PFSK-1 (cell line): ENCODE measurements around the gene UGP2.

Source experiments
- POLR2AphosphoS5 ChIP-seq: IDR thresholded peaks from 2 replicates; pipeline ENCODE4 v1.6.1; 2012; ENCODE audit warnings: low read depth, mild to moderate bottlenecking, control low read depth, low read length, moderate library complexity
- REST ChIP-seq, 2 experiments: IDR thresholded peaks; 2 replicates each; pipeline versions ENCODE4 v1.6.1 to v1.8.0; 2011 to 2012; ENCODE audit warnings: low read depth in 2 of 2, low read length in 2 of 2, control low read depth in 1 of 2, inconsistent platforms in 1 of 2, mild to moderate bottlenecking in 1 of 2, moderate library complexity in 1 of 2; ENCODE audit not compliant: insufficient read depth in 1 of 2

- TF ChIP-seq POLR2AphosphoS5 = no peak
- TF ChIP-seq REST (IDR thresholded peaks at IDR 0.05; ENCODE audit: insufficient read depth in 1 of 2, low read depth in 2 of 2, low read length in 2 of 2) = no peak
Observed at GRCh38 chr2:63821396-63821795, 20.3 kb upstream of the UGP2 start.
